B cell (primary cell): ENCODE results near the gene TOR1A. TPM values are rescaled to one million over a fixed set of nuclear protein-coding genes. Genes with fewer than 3 reads are reported as not detected.

Experiments
- ATAC-seq: fragments of 200-7000 bp; cut with Tn5 transposase; one replicate; pipeline ENCODE4 v1.10.0; 2021; ENCODE audit warnings: low read depth, mild to moderate bottlenecking, moderate number of reproducible peaks, moderate library complexity
- CTCF ChIA-PET: fragments of 350-600 bp; sonication (Branson Sonifier 250); formaldehyde crosslinking; loops from one replicate; lab custom pipeline; 2021; ENCODE audit warnings: antibody characterized with exemption, inconsistent platforms; lab: Charles Lee
- POLR2A ChIA-PET: fragments of 350-600 bp; sonication (Branson Sonifier 250); formaldehyde crosslinking; loops from one replicate; lab custom pipeline; 2021; ENCODE audit warnings: antibody characterized with exemption; lab: Charles Lee
- DNase-seq: peaks from one replicate; pipeline ENCODE4 v3.0.0; 2013
- H2AFZ ChIP-seq: 2 replicates; pipeline ENCODE4 v1.6.1; 2012; ENCODE audit warnings: mild to moderate bottlenecking, low read depth, low read length; ENCODE audit not compliant: insufficient read depth, poor library complexity, severe bottlenecking
- H3K27ac ChIP-seq, 2 donors: 1 replicate in 1 of 2; 2 replicates in 1 of 2; pipeline ENCODE4 v1.5.1; 2012 to 2013; ENCODE audit warnings: low read length in 2 of 2, mild to moderate bottlenecking in 2 of 2, moderate library complexity in 1 of 2
- H3K27me3 ChIP-seq, 4 experiments: fragments of 200-600 bp in 1 of 4; sonication (generic) in 1 of 4; replicated peaks in 1 of 4; 1 replicate in 2 of 4; 2 replicates in 2 of 4; pipeline versions ENCODE4 v1.6.1 to v1.7.0; 2013 to 2016; ENCODE audit warnings: low read length in 3 of 4, mild to moderate bottlenecking in 2 of 4, mixed read lengths in 1 of 4, moderate library complexity in 1 of 4; ENCODE audit not compliant: insufficient read depth in 4 of 4, control insufficient read depth in 3 of 4; ENCODE audit errors: control extremely low read depth in 1 of 4
- H3K36me3 ChIP-seq, 2 experiments: replicated peaks in 1 of 2; 1 replicate in 1 of 2; 2 replicates in 1 of 2; pipeline versions ENCODE4 v1.6.1 to v1.7.1; 2013; ENCODE audit warnings: low read length in 1 of 2; ENCODE audit not compliant: insufficient read depth in 2 of 2, control insufficient read depth in 1 of 2; ENCODE audit errors: control extremely low read depth in 1 of 2, extremely low read depth in 1 of 2
- H3K4me1 ChIP-seq, 2 donors: fragments of 200-600 bp in 1 of 2; sonication (generic) in 1 of 2; 1 replicate in 1 of 2; 2 replicates in 1 of 2; pipeline versions ENCODE4 v1.5.1 to v1.6.1; 2013 to 2017; ENCODE audit warnings: low read length in 2 of 2; ENCODE audit not compliant: control insufficient read depth in 2 of 2, insufficient read depth in 2 of 2
- H3K4me2 ChIP-seq: replicated peaks from 2 replicates; pipeline ENCODE3; 2012; ENCODE audit warnings: mild to moderate bottlenecking, low read depth, low read length; ENCODE audit not compliant: poor library complexity, severe bottlenecking
- H3K4me3 ChIP-seq, 5 experiments: fragments of 200-600 bp in 1 of 5; sonication (generic) in 1 of 5; 1 replicate in 3 of 5; 2 replicates in 2 of 5; pipeline versions ENCODE4 v1.5.1 to v1.7.0; 2011 to 2016; ENCODE audit warnings: low read length in 4 of 5, mild to moderate bottlenecking in 4 of 5, low read depth in 2 of 5, control low read depth in 1 of 5, moderate library complexity in 1 of 5; ENCODE audit not compliant: insufficient read depth in 1 of 5; ENCODE audit errors: control extremely low read depth in 1 of 5, extremely low read depth in 1 of 5
- H3K79me2 ChIP-seq: fragments of 200-600 bp; sonication (generic); one replicate; pipeline ENCODE4 v1.6.0; 2016; ENCODE audit warnings: low read length; ENCODE audit not compliant: control insufficient read depth, insufficient read depth
- H3K9ac ChIP-seq: fragments of 200-600 bp; sonication (generic); 2 replicates; pipeline ENCODE4 v1.6.1; 2017; ENCODE audit warnings: mild to moderate bottlenecking, low read length, moderate library complexity
- H3K9me3 ChIP-seq, 3 donors: one replicate each; pipeline versions ENCODE4 v1.6.1 to v1.7.1; 2013; ENCODE audit warnings: low read length in 2 of 3; ENCODE audit not compliant: control insufficient read depth in 2 of 3, insufficient read depth in 1 of 3; ENCODE audit errors: control extremely low read depth in 1 of 3
- H4K20me1 ChIP-seq: 2 replicates; pipeline ENCODE4 v1.6.0; 2012; ENCODE audit warnings: mild to moderate bottlenecking, low read length; ENCODE audit not compliant: insufficient read depth, control insufficient read depth, poor library complexity, severe bottlenecking
- H3K27ac Mint-ChIP-seq: one replicate; pipeline ENCODE4 v1.8.0; 2021; ENCODE audit warnings: mixed read lengths
- H3K27me3 Mint-ChIP-seq: one replicate; pipeline ENCODE4 v1.8.0; 2021; ENCODE audit warnings: mixed read lengths
- H3K4me1 Mint-ChIP-seq: one replicate; pipeline ENCODE4 v1.8.0; 2021; ENCODE audit warnings: mixed read lengths
- H3K4me3 Mint-ChIP-seq: one replicate; pipeline ENCODE4 v1.8.0; 2021; ENCODE audit warnings: mixed read lengths
- H3K9me3 Mint-ChIP-seq: one replicate; pipeline ENCODE4 v1.8.0; 2022; ENCODE audit warnings: mixed read lengths; ENCODE audit not compliant: insufficient read depth
- EZH2 ChIP-seq: IDR thresholded peaks from 2 replicates; pipeline ENCODE4 v1.6.1; 2012; ENCODE audit warnings: borderline replicate concordance, low read depth, mild to moderate bottlenecking, moderate library complexity, low read length; ENCODE audit not compliant: insufficient read depth, poor library complexity, severe bottlenecking
- WGBS: methylation state at CpG from one replicate; pipeline ENCODE4 v1.1.5; 2013; ENCODE audit warnings: missing lambda C conversion rate; ENCODE audit not compliant: insufficient coverage; 5-methylcytosine and 5-hydroxymethylcytosine counted together
- intact Hi-C: fragments of 100-400 bp; cut with micrococcal nuclease; formaldehyde crosslinking; loops from one replicate; pipeline ENCODE4 v1.10.0; 2022
- polyA plus RNA-seq: library from polyadenylated mRNA; depleted of rRNA; stranded (reverse); fragments of >200 nt; gene quantifications from 2 replicates; pipeline ENCODE4 v1.2.3, GENCODE V29; 2012
- total RNA-seq, 2 donors: library from RNA; stranded (reverse); fragments of 120-200 nt in 1 of 2; gene quantifications; 1 replicate in 1 of 2; 2 replicates in 1 of 2; pipeline versions ENCODE4 v1.2.3 to v1.2.4, GENCODE V29; 2013 to 2022
- TF ChIP-seq, protein P1 (sequence below): fragments of 200-600 bp; IDR thresholded peaks from one replicate; pipeline ENCODE4 v1.8.0; 2022; ENCODE audit warnings: antibody characterized with exemption, mild to moderate bottlenecking

Gene TOR1A
- total and polyA plus RNA-seq, 2 donors (not counting 1 experiment from before 2014, with no cell fraction given): 28.6 to 30.3 TPM

DNA sequence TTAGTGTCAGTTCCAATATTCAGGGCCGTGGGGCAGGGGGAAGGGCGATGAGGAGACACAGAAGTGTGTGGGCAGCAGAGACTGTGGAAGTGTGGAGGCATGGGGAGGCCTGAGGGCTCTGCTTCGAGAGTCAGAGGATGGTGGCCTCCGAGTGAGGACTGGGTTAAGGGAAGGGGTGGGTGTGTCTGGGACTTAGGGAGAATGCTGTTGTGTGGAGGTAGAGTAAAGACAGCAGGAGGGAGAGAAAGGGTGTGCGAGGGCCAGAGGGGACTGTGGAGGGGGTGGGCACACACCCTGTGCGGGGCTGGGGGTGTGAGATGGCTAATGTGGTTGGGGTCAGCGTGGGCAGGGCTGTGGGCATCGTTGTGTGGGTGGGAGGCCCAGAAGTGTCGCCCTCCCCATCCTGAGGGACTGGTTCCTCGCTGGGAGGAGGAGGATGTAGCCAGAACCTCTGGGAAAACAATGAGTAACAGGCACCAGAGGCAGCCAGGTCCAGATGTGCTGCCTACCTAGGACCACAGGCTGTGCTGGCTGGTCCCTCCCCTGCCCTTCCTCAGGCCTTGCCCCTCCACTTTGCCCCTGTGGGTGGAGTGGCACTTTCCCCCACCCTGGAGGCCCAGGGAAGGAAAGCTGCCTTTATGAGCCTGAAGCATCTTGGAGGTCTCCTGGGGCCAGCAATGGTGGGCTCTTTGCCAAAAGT lies 15.5 kb upstream of the TOR1A start:
- no peak overlapping the region for H3K9ac ChIP-seq
- 77% methylated on average over 10 of the region's 10 CpGs for WGBS

DNA sequence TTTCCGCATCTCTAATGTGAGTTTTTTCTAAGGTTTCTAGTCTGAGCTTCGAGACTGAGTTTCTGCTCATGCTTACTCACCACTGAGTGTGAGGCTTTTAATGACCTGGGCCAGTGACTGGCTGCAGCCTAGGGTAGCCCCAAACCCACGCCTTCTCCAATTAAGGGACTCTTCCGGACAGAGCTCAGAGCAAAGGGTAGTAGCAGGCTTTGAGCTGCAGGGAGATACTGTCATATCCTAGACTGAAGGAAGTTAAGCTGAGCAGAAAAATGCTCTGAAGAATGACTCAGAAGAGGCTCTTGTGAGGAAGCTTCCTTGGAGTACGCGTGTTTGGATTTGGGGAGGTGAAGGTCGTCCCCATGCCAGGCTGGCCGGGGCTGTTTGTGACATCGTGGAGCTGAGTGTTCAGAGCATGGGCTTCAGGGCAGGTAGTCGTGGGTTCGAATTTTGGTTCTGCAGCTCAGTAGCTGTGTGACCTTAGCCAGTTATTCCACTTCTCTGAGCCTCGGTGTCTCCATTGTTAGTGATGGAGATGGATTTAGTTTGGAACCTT lies 14.8 kb upstream of the TOR1A start:
- WGBS: 93% methylated on average over 12 of the region's 12 CpGs
- Histone ChIP-seq H4K20me1 (peaks cover 47% of the 10 kb centered on the region), H3K27ac (no peak overlapping the region), H3K4me2 (no peak overlapping the region), H3K27me3 (no peaks in the 10 kb centered on the region), H3K4me1 (peaks cover 20 to 33% of the 10 kb centered on the region in 2 donors), H3K79me2 (peaks cover 77% of the 10 kb centered on the region), H3K36me3 (peaks cover 0 to 3% of the 10 kb centered on the region in 2 experiments), H3K9ac (no peak overlapping the region), H3K4me3 (no peak overlapping the region), H3K9me3 (no peaks in the 10 kb centered on the region), H2AFZ (no peak overlapping the region)
- intact Hi-C loops: loop anchor here (5.0 to 10.0 kb wide), 4 partner anchors 204 to 1774 kb away; partner anchors contain the start of genes FNBP1, NAIF1, NUP214 and SLC25A25
- ChIA-PET CTCF (no interaction called here), POLR2A (no interaction called here)
- H3K27me3 Mint-ChIP-seq: no peaks in the 10 kb centered on the region
- no peaks in the 10 kb centered on the region for H3K9me3 Mint-ChIP-seq
- no peak for TF ChIP-seq EZH2
- TF ChIP-seq, protein P1, sequence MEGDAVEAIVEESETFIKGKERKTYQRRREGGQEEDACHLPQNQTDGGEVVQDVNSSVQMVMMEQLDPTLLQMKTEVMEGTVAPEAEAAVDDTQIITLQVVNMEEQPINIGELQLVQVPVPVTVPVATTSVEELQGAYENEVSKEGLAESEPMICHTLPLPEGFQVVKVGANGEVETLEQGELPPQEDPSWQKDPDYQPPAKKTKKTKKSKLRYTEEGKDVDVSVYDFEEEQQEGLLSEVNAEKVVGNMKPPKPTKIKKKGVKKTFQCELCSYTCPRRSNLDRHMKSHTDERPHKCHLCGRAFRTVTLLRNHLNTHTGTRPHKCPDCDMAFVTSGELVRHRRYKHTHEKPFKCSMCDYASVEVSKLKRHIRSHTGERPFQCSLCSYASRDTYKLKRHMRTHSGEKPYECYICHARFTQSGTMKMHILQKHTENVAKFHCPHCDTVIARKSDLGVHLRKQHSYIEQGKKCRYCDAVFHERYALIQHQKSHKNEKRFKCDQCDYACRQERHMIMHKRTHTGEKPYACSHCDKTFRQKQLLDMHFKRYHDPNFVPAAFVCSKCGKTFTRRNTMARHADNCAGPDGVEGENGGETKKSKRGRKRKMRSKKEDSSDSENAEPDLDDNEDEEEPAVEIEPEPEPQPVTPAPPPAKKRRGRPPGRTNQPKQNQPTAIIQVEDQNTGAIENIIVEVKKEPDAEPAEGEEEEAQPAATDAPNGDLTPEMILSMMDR: no peak
- H3K27ac Mint-ChIP-seq: peak overlapping the region; percentile 50
- DNase-seq (no peak), ATAC-seq (no peak)
- peaks cover 46% of the 10 kb centered on the region for H3K4me1 Mint-ChIP-seq
- no peak overlapping the region for H3K4me3 Mint-ChIP-seq

More for the DNA sequence above, 15.5 kb upstream of the TOR1A start:
- CTCF ChIA-PET: no interaction called here
- H4K20me1 ChIP-seq: peaks cover 42% of the 10 kb centered on the region
- Mint-ChIP-seq H3K4me3 (no peak overlapping the region), H3K27ac (peak overlapping the region; percentile 50), H3K4me1 (peaks cover 39% of the 10 kb centered on the region), H3K9me3 (no peaks in the 10 kb centered on the region), H3K27me3 (no peaks in the 10 kb centered on the region)
- H3K4me1 ChIP-seq: peaks cover 13 to 28% of the 10 kb centered on the region in 2 donors
- peaks cover 72% of the 10 kb centered on the region for H3K79me2 ChIP-seq
- POLR2A ChIA-PET: no interaction called here
- DNase-seq (no peak), ATAC-seq (no peak)
- no peak overlapping the region for H3K27ac ChIP-seq
- H3K9me3 ChIP-seq: no peaks in the 10 kb centered on the region
- H2AFZ ChIP-seq: no peak overlapping the region
- H3K36me3 ChIP-seq: peaks cover 0 to 3% of the 10 kb centered on the region in 2 experiments
- H3K4me2 ChIP-seq: peak overlapping the region; percentile 9
- no peaks in the 10 kb centered on the region for H3K27me3 ChIP-seq
- intact Hi-C loops: loop anchor here (5.0 to 10.0 kb wide), 4 partner anchors 203 to 1775 kb away; partner anchors contain the start of genes FNBP1, NAIF1, NUP214 and SLC25A25
- TF ChIP-seq, protein P1: no peak
- no peak overlapping the region for H3K4me3 ChIP-seq
